H1 (cell line): Measurements from ENCODE around the gene BCL2A1. TPM values are rescaled to one million over a fixed set of nuclear protein-coding genes. Genes with fewer than 3 reads are reported as not detected.
"Not testable (repeated sequence)": the region's sequence is repeated elsewhere in the genome, so short reads cannot be mapped to it uniquely, and the experiment has no call there.

Source experiments
- CTCF ChIA-PET: fragments of 300-600 bp; sonication (Branson Sonifier 250); formaldehyde crosslinking; loops from one replicate; lab custom pipeline; 2021; ENCODE audit not compliant: partially characterized antibody; lab: Charles Lee
- POLR2A ChIA-PET: fragments of 300-600 bp; sonication (Branson Sonifier 250); formaldehyde crosslinking; loops from one replicate; lab custom pipeline; 2021; ENCODE audit warnings: inconsistent platforms; ENCODE audit not compliant: partially characterized antibody; lab: Charles Lee
- DNase-seq, 2 experiments: peaks; one replicate each; pipeline versions ENCODE4 v3.0.0 to v3.0.0-alpha.2; 2010 to 2022; ENCODE audit warnings: low spot score in 2 of 2, low read depth in 1 of 2, mixed read lengths in 1 of 2
- FAIRE-seq: peaks from 2 replicates; lab custom pipeline; 2011; peaks lifted over from hg19 to GRCh38; lab: Jason Lieb, UNC
- H2AFZ ChIP-seq: 2 replicates; pipeline ENCODE4 v1.8.1; 2012; ENCODE audit warnings: low read length, inconsistent platforms
- H2AK5ac ChIP-seq: 2 replicates; pipeline ENCODE4 v1.6.1; 2013; ENCODE audit warnings: low read depth, low read length
- H2BK120ac ChIP-seq: replicated peaks from 2 replicates; pipeline ENCODE3; 2013; ENCODE audit warnings: low read depth, low read length, inconsistent platforms
- H2BK12ac ChIP-seq: 2 replicates; pipeline ENCODE4 v1.6.1; 2013; ENCODE audit warnings: low read depth, low read length
- H2BK15ac ChIP-seq: 2 replicates; pipeline ENCODE4 v1.6.1; 2013; ENCODE audit warnings: low read length
- H2BK20ac ChIP-seq: 2 replicates; pipeline ENCODE4 v1.6.1; 2013; ENCODE audit warnings: low read length
- H2BK5ac ChIP-seq: 2 replicates; pipeline ENCODE4 v1.6.1; 2013; ENCODE audit warnings: low read depth, low read length
- H3K14ac ChIP-seq: 2 replicates; pipeline ENCODE4 v1.6.1; 2013; ENCODE audit warnings: inconsistent platforms; ENCODE audit not compliant: insufficient read length
- H3K18ac ChIP-seq: 2 replicates; pipeline ENCODE4 v1.6.1; 2013; ENCODE audit warnings: low read length; ENCODE audit errors: extremely low read depth
- H3K23ac ChIP-seq: 2 replicates; pipeline ENCODE4 v1.6.1; 2013; ENCODE audit warnings: inconsistent platforms; ENCODE audit not compliant: insufficient read length
- H3K23me2 ChIP-seq: 2 replicates; pipeline ENCODE4 v1.6.1; 2013; ENCODE audit warnings: low read depth, low read length
- H3K27ac ChIP-seq: 2 replicates; pipeline ENCODE4 v1.6.1; 2011; ENCODE audit warnings: low read depth, low read length, inconsistent platforms
- H3K27me3 ChIP-seq, 4 experiments: replicated peaks in 1 of 4; 1 replicate in 1 of 4; 2 replicates in 3 of 4; pipeline versions ENCODE4 v1.6.1 to v1.8.1; 2011 to 2013; ENCODE audit warnings: low read length in 3 of 4, mild to moderate bottlenecking in 3 of 4, inconsistent platforms in 2 of 4, mixed read lengths in 2 of 4, moderate library complexity in 1 of 4; ENCODE audit not compliant: control insufficient read depth in 3 of 4, insufficient read depth in 3 of 4; ENCODE audit errors: extremely low read depth in 1 of 4
- H3K36me3 ChIP-seq, 4 experiments: 2 replicates each; pipeline versions ENCODE4 v1.6.1 to v1.8.1; 2011 to 2013; ENCODE audit warnings: mild to moderate bottlenecking in 4 of 4, low read length in 3 of 4, moderate library complexity in 2 of 4, control low read depth in 1 of 4, inconsistent platforms in 1 of 4; ENCODE audit not compliant: insufficient read depth in 4 of 4, control insufficient read depth in 2 of 4
- H3K4ac ChIP-seq: replicated peaks from 2 replicates; pipeline ENCODE3; 2013; ENCODE audit warnings: low read length, low read depth, mixed read lengths, inconsistent platforms; ENCODE audit not compliant: insufficient read length
- H3K4me1 ChIP-seq, 4 experiments: replicated peaks in 1 of 4; 1 replicate in 1 of 4; 2 replicates in 3 of 4; pipeline versions ENCODE4 v1.6.1 to v1.8.1; 2011 to 2013; ENCODE audit warnings: low read length in 3 of 4, inconsistent platforms in 2 of 4, mixed read lengths in 1 of 4; ENCODE audit not compliant: insufficient read depth in 4 of 4, control insufficient read depth in 3 of 4
- H3K4me2 ChIP-seq, 2 experiments: 2 replicates each; pipeline versions ENCODE4 v1.6.1 to v1.8.1; 2011 to 2013; ENCODE audit warnings: low read depth in 2 of 2, low read length in 2 of 2, control low read depth in 1 of 2, inconsistent platforms in 1 of 2, mild to moderate bottlenecking in 1 of 2; ENCODE audit not compliant: insufficient read depth in 1 of 2
- H3K4me3 ChIP-seq, 4 experiments: fragments of 200-600, 300-600 bp in 1 of 4; sonication (generic), shearing (Covaris generic), sonication (Bioruptor Twin) in 1 of 4; 2 replicates each; pipeline versions ENCODE4 v1.5.1 to v1.8.1; 2011 to 2016; ENCODE audit warnings: low read length in 4 of 4, low read depth in 3 of 4, control low read depth in 2 of 4, inconsistent platforms in 2 of 4, mild to moderate bottlenecking in 2 of 4, mixed read lengths in 1 of 4, moderate library complexity in 1 of 4; ENCODE audit not compliant: insufficient read depth in 2 of 4; ENCODE audit errors: extremely low read depth in 1 of 4
- H3K56ac ChIP-seq: replicated peaks from 2 replicates; pipeline ENCODE3; 2013; ENCODE audit warnings: low read depth, mild to moderate bottlenecking, mixed read lengths, low read length, inconsistent platforms; ENCODE audit not compliant: insufficient read length
- H3K79me1 ChIP-seq: 2 replicates; pipeline ENCODE4 v1.6.1; 2013; ENCODE audit warnings: low read depth, low read length, control low read depth
- H3K79me2 ChIP-seq, 2 experiments: 2 replicates each; pipeline versions ENCODE4 v1.6.1 to v1.8.1; 2012 to 2013; ENCODE audit warnings: low read length in 2 of 2, mild to moderate bottlenecking in 2 of 2, inconsistent platforms in 1 of 2; ENCODE audit not compliant: insufficient read depth in 2 of 2, control insufficient read depth in 1 of 2
- H3K9ac ChIP-seq, 4 experiments: replicated peaks in 1 of 4; 1 replicate in 1 of 4; 2 replicates in 3 of 4; pipeline versions ENCODE4 v1.6.1 to v1.8.1; 2011 to 2013; ENCODE audit warnings: low read depth in 3 of 4, low read length in 3 of 4, control low read depth in 2 of 4, mild to moderate bottlenecking in 2 of 4, moderate library complexity in 2 of 4, inconsistent platforms in 1 of 4; ENCODE audit errors: extremely low read depth in 1 of 4
- H3K9me3 ChIP-seq, 2 experiments: 2 replicates each; pipeline versions ENCODE4 v1.6.1 to v1.8.1; 2012 to 2013; ENCODE audit warnings: mild to moderate bottlenecking in 2 of 2, moderate library complexity in 2 of 2, control low read depth in 1 of 2, inconsistent platforms in 1 of 2, low read depth in 1 of 2, low read length in 1 of 2, mixed read lengths in 1 of 2; ENCODE audit not compliant: insufficient read depth in 2 of 2
- H4K20me1 ChIP-seq, 2 experiments: replicated peaks in 1 of 2; 2 replicates each; pipeline versions ENCODE3 to v1.8.1; 2011 to 2013; ENCODE audit warnings: inconsistent platforms in 2 of 2, low read length in 2 of 2, mild to moderate bottlenecking in 1 of 2; ENCODE audit not compliant: insufficient read depth in 2 of 2, control insufficient read depth in 1 of 2
- H4K5ac ChIP-seq: 2 replicates; pipeline ENCODE4 v1.6.1; 2013; ENCODE audit warnings: low read length, low read depth, mixed read lengths, inconsistent platforms; ENCODE audit not compliant: insufficient read length
- H4K8ac ChIP-seq: 2 replicates; pipeline ENCODE4 v1.8.0; 2013; ENCODE audit warnings: mild to moderate bottlenecking, moderate library complexity, low read length, inconsistent platforms; ENCODE audit not compliant: insufficient read depth; ENCODE audit errors: extremely low read depth
- H4K91ac ChIP-seq: replicated peaks from 2 replicates; pipeline ENCODE3; 2013; ENCODE audit warnings: low read length, mixed read lengths, inconsistent platforms; ENCODE audit not compliant: insufficient read length
- WGBS, 2 experiments: shearing (Covaris generic) in 1 of 2; methylation state at CpG; one replicate each; pipeline versions ENCODE4 v1.1.6 to v1.1.7; 2013 to 2015; ENCODE audit warnings: low lambda C conversion rate in 2 of 2, mixed read lengths in 2 of 2, inconsistent platforms in 1 of 2, low coverage in 1 of 2, missing lambda C conversion rate in 1 of 2; ENCODE audit not compliant: insufficient replicate concordance in 2 of 2, insufficient coverage in 1 of 2, insufficient read length in 1 of 2; ENCODE audit errors: extremely low coverage in 1 of 2, missing lambda C conversion rate in 1 of 2; 5-methylcytosine and 5-hydroxymethylcytosine counted together
- polyA plus RNA-seq, 7 experiments: library from polyadenylated mRNA; depleted of rRNA in 3 of 7; stranded (reverse) in 5 of 7; unstranded in 2 of 7; fragments of >200 nt in 5 of 7; fragments of 200-250 nt in 2 of 7; gene quantifications; 1 replicate in 5 of 7; 2 replicates in 1 of 7; 4 replicates in 1 of 7; pipeline versions ENCODE4 v1.2.1 to v1.2.3, GENCODE V29; 2011 to 2013; ENCODE audit warnings: missing spikeins in 2 of 7, mixed read lengths in 2 of 7
- total RNA-seq: library from RNA; stranded (reverse); fragmentation: NEBNext Ultra II Directional; extraction: Animal tissue kit (Norgen Biotek cat#: 25700); gene quantifications from 2 replicates; pipeline ENCODE4 v1.2.1, GENCODE V29; 2021

BCL2A1 gene
- total and polyA plus RNA-seq, 2 of the 8 experiments (the other 6 are each of a cell fraction or from before 2014, with no cell fraction given) = not detected

- not testable (repeated sequence) for H3K4me2 ChIP-seq, H3K9me3 ChIP-seq, H2BK5ac ChIP-seq, H3K23ac ChIP-seq, H3K9ac ChIP-seq, H2BK12ac ChIP-seq, H2BK15ac ChIP-seq, H4K5ac ChIP-seq, H3K14ac ChIP-seq, H4K20me1 ChIP-seq, H3K4me3 ChIP-seq, H2BK20ac ChIP-seq, H3K18ac ChIP-seq, H2AK5ac ChIP-seq, H3K27me3 ChIP-seq, H3K79me1 ChIP-seq, FAIRE-seq, H3K23me2 ChIP-seq, DNase-seq, H3K4ac ChIP-seq, H3K56ac ChIP-seq, H3K27ac ChIP-seq, H4K91ac ChIP-seq, H2BK120ac ChIP-seq, H2AFZ ChIP-seq, H4K8ac ChIP-seq
- Histone ChIP-seq H3K79me2 (peaks cover 0 to 42% of the 10 kb centered on the region in 2 experiments; a peak in 2 of 4 replicates), H3K36me3 (peaks cover 0 to 32% (median 0%) of the 10 kb centered on the region in 4 experiments; a peak in 2 of 8 replicates), H3K4me1 (peaks cover 0 to 23% (median 5%) of the 10 kb centered on the region in 4 experiments; a peak in 5 of 7 replicates)
- 92% methylated on average over 3 of the region's 3 CpGs; no CpG with 5 or more reads in 1 of the 2 experiments for WGBS, 2 experiments
- ChIA-PET CTCF (interaction anchor here (2.6 kb wide), 1 partner anchor 79 kb away, joined by 9 read pairs; no protein-coding TSS in a partner anchor), POLR2A (interaction anchor here (0.6 to 1.7 kb wide), 3 partner anchors 8 to 451 kb away, joined by 3 read pairs; no protein-coding TSS in a partner anchor)
These were observed 55.1 kb downstream of the BCL2A1 start for GRCh38 chr15:79915776-79916501.
